CD4-positive, CD25-positive, alpha-beta regulatory T cell (primary cell): ENCODE results near the gene GABPA. TPM values are rescaled to one million over a fixed set of nuclear protein-coding genes. Genes with fewer than 3 reads are reported as not detected.

Experiments
- ATAC-seq, 2 donors: fragments of 150-1000 bp; cut with Tn5 transposase; one replicate each; pipeline ENCODE4 v1.10.0; 2021; ENCODE audit warnings: low read depth in 2 of 2, moderate number of reproducible peaks in 2 of 2, moderate library complexity in 1 of 2
- DNase-seq, 3 donors: peaks; one replicate each; pipeline versions ENCODE4 v3.0.0 to v3.0.0-alpha.2; 2012 to 2022; ENCODE audit warnings: mixed read lengths in 1 of 3
- H3K27ac ChIP-seq: one replicate; pipeline ENCODE4 v1.7.0; 2013; ENCODE audit warnings: mild to moderate bottlenecking, low read length; ENCODE audit not compliant: insufficient read depth, poor library complexity, severe bottlenecking
- H3K27me3 ChIP-seq: one replicate; pipeline ENCODE4 v1.7.0; 2013; ENCODE audit warnings: low read length; ENCODE audit not compliant: control insufficient read depth, insufficient read depth
- H3K36me3 ChIP-seq: one replicate; pipeline ENCODE4 v1.7.0; 2013; ENCODE audit warnings: mild to moderate bottlenecking, low read length, moderate library complexity; ENCODE audit not compliant: control insufficient read depth, insufficient read depth
- H3K4me1 ChIP-seq: 2 replicates; pipeline ENCODE4 v1.7.0; 2013; ENCODE audit warnings: mild to moderate bottlenecking, low read length; ENCODE audit not compliant: insufficient read depth, control insufficient read depth, poor library complexity, severe bottlenecking
- H3K4me3 ChIP-seq: one replicate; pipeline ENCODE4 v1.7.0; 2013; ENCODE audit warnings: low read depth, mild to moderate bottlenecking, low read length, moderate library complexity
- H3K9me3 ChIP-seq, 2 experiments: 1 replicate in 1 of 2; 2 replicates in 1 of 2; pipeline ENCODE4 v1.7.0; 2013; ENCODE audit warnings: low read length in 2 of 2, mild to moderate bottlenecking in 1 of 2, moderate library complexity in 1 of 2; ENCODE audit not compliant: control insufficient read depth in 2 of 2
- H3K27ac Mint-ChIP-seq, 3 donors: one replicate each; pipeline ENCODE4 v1.8.0; 2020 to 2022; ENCODE audit warnings: mild to moderate bottlenecking in 3 of 3, mixed read lengths in 3 of 3, moderate library complexity in 2 of 3
- H3K27me3 Mint-ChIP-seq: one replicate; pipeline ENCODE4 v1.8.0; 2022; ENCODE audit warnings: mild to moderate bottlenecking, mixed read lengths
- H3K36me3 Mint-ChIP-seq: one replicate; pipeline ENCODE4 v1.8.0; 2020; ENCODE audit warnings: mixed read lengths
- H3K4me1 Mint-ChIP-seq, 4 donors: one replicate each; pipeline ENCODE4 v1.8.0; 2020 to 2022; ENCODE audit warnings: mixed read lengths in 4 of 4, mild to moderate bottlenecking in 1 of 4
- H3K4me3 Mint-ChIP-seq, 4 donors: one replicate each; pipeline ENCODE4 v1.8.0; 2020 to 2022; ENCODE audit warnings: mild to moderate bottlenecking in 4 of 4, mixed read lengths in 4 of 4, moderate library complexity in 3 of 4
- H3K9me3 Mint-ChIP-seq, 7 donors: one replicate each; pipeline ENCODE4 v1.8.0; 2020 to 2022; ENCODE audit warnings: mixed read lengths in 7 of 7, mild to moderate bottlenecking in 3 of 7, moderate library complexity in 2 of 7
- polyA plus RNA-seq, 4 donors: library from polyadenylated mRNA; unstranded; fragments of 300-500 nt; fragmentation: Illumina TruSeq; gene quantifications; one replicate each; pipeline ENCODE4 v1.2.3, GENCODE V29; 2021
- total RNA-seq: library from RNA; stranded (reverse); gene quantifications from one replicate; pipeline ENCODE4 v1.2.3, GENCODE V29; 2022

Gene GABPA
- total and polyA plus RNA-seq, 5 donors from 2014 or later, result 15.3 to 21.3 (median 17.5) TPM

DNA sequence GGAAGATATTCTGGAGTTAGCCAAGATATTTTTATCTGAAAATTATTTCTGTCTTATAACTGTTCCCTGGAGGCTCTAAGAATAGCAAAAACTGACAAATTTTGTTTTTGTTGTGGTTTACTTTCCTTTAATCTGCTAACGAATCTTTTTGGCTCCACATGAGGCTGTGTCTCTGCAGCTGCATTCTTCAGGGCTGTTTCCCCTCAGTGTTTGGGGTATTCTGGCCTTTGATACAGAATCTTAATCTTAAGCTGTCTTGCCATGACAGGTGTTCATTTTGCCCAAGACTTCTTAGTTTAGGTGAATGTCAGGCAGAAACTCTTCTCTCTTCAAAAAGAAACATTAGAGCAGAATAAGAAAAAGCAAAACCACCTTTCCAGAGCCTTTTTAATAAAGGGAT lies 83.8 kb downstream of the GABPA start:
- no peak overlapping the region for H3K27ac ChIP-seq
- H3K9me3 Mint-ChIP-seq, result peaks cover 0 to 1% (median 0%) of the 10 kb centered on the region in 7 donors
- no peaks in the 10 kb centered on the region for H3K36me3 Mint-ChIP-seq
- no peak overlapping the region for H3K27ac Mint-ChIP-seq
- H3K9me3 ChIP-seq, result no peaks in the 10 kb centered on the region
- no peak overlapping the region for H3K4me3 ChIP-seq
- H3K4me1 Mint-ChIP-seq, result no peaks in the 10 kb centered on the region
- no peak for DNase-seq
- no peak for ATAC-seq
- H3K27me3 Mint-ChIP-seq, result peaks cover 4% of the 10 kb centered on the region
- H3K4me1 ChIP-seq, result no peaks in the 10 kb centered on the region
- peaks cover 3% of the 10 kb centered on the region for H3K27me3 ChIP-seq
- no peak overlapping the region for H3K4me3 Mint-ChIP-seq
- H3K36me3 ChIP-seq, result no peaks in the 10 kb centered on the region

Other genes with a start within 250 kb of the GABPA start
- gene MRPL39, start 127.5 kb upstream of the GABPA start, total RNA-seq, result 13.2 TPM
- 10 to 100 TPM; 48.4 to 58.6 (median 54.2) TPM for gene MRPL39, start 127.5 kb upstream of the GABPA start, polyA plus RNA-seq
- not detected for gene JAM2, start 95.7 kb upstream of the GABPA start, total RNA-seq
- under 1 TPM in 3 of 4 donors, not detected in 1; 0.08 to 0.39 (median 0.24) TPM for gene JAM2, start 95.7 kb upstream of the GABPA start, polyA plus RNA-seq
- gene ATP5PF, start 68 bp upstream of the GABPA start, total RNA-seq, result 36.1 TPM
- 100 to 1,000 TPM; 328 to 375 (median 348) TPM for gene ATP5PF, start 68 bp upstream of the GABPA start, polyA plus RNA-seq